Right lobe of liver (tissue), 4 donors: ENCODE measurements around the gene CAPZB.

Experiments
- CTCF ChIP-seq, 4 donors: fragments of 200-600 bp in 3 of 4; fragments of 450-650 bp in 1 of 4; IDR thresholded peaks; one replicate each; pipeline versions ENCODE4 v1.5.1 to v1.8.0; 2016 to 2022; ENCODE audit warnings: antibody characterized with exemption in 4 of 4, mild to moderate bottlenecking in 2 of 4
- POLR2A ChIP-seq: fragments of 450-650 bp; IDR thresholded peaks from one replicate; pipeline ENCODE4 v1.6.1; 2017; ENCODE audit warnings: antibody characterized with exemption, mild to moderate bottlenecking
- donor health status: DM: no; HTN: no; CAD: no.
- donor health status: DM: no; HTN: no; CAD: no.
- donor health status: DM: no; HTN: yes; CAD: no.

GRCh38 chr1:19525607-19526545 is 40.5 kb upstream of the CAPZB start:
- TF ChIP-seq CTCF (IDR thresholded peaks at IDR 0.05) (no peak), POLR2A (no peak)
